GM10266 (cell line): ENCODE results near the gene DHRS9.

Source experiments
- DNase-seq: peaks from one replicate; pipeline ENCODE4 v3.0.0; 2012; ENCODE audit errors: extremely low spot score
- CTCF ChIP-seq: IDR thresholded peaks from 2 replicates; pipeline ENCODE4 v1.5.1; 2012; ENCODE audit warnings: mild to moderate bottlenecking, low read depth; ENCODE audit not compliant: control insufficient read depth, insufficient read depth; ENCODE audit errors: missing control alignments

DHRS9 gene

GRCh38 chr2:169095621-169096105 is 26.3 kb downstream of the DHRS9 start:
- no peak for DNase-seq
- no peak for TF ChIP-seq CTCF

- no peak for DNase-seq
- TF ChIP-seq CTCF, result no peak
These were observed 35.5 kb downstream of the DHRS9 start for GRCh38 chr2:169104848-169105247.

- TF ChIP-seq CTCF, result no peak
- no peak for DNase-seq
These were observed 36.1 kb downstream of the DHRS9 start for GRCh38 chr2:169105476-169105875.

GRCh38 chr2:169106134-169106533 is 36.8 kb downstream of the DHRS9 start:
- no peak for DNase-seq
- TF ChIP-seq CTCF, result no peak

DNA sequence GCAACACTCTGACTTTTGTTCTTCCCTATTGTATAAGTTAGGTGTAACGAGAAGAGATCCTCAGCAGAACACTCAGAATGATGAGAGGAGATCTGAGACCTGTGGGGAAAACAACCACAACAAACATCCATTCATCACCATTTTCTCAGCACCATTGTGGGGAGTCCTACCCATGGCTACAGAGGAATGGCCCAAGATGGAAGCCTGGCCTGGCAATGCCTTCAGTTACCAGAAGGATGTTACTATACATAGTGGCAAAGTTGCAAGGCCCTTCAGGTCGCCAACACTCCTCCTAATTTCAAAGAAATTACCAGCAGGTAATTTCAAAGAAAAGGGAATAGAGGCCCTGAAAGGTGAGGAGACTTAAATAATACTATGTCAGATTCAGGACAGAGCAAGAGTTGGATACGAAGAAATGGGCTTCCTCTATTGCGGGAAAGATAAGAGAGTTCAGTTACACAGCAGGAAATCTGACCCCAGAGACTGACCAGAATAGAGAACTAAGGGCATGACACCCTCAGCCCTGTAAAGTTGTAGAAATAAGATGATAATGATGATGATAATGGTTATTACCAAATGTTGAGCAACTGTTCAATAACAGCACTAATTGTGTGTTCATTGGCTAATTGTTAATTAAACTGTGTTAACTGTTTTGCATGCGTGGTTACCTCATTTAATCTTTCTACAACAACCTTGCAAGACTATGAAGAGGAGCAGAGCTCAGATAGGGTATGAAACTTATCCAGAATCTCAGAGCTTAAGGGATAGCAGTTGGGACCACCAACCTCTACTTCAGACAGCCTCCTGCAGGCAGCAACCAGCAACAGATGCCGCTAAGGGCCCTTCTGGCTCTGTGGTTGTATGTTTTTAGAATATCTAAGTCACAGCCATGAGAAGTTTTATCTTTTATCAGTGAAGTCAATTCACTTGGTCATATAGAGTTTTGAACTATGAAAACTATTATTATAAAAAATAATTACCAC is 37.5 kb downstream of the DHRS9 start:
- DNase-seq, result no peak
- TF ChIP-seq CTCF, result no peak

DNA sequence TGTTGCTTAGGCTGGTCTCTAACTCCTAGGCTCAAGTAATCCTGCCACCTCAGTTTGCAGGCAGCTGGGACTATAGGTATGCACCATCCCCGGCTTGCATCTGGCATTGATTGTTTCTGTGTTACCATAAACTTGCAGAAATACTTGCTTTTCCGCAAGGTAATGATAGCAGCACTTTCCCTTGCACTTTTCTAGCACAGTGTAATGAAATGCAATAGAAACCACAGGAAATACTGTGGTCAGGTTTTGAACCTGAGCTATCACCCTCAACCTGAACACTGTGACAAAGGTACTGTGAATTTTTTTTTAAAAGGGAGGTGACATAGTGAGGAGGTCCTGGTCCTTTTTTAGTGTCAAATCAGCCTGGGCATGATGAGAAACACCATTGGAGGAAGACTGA is 38.3 kb downstream of the DHRS9 start:
- DNase-seq, result no peak
- TF ChIP-seq CTCF, result no peak
